Retina (tissue), 1 donor: Measurements from ENCODE around the gene FAXC.
"Not testable (repeated sequence)": the region's sequence is repeated elsewhere in the genome, so short reads cannot be mapped to it uniquely, and the experiment has no call there.

Experiments
- DNase-seq: peaks from one replicate; pipeline ENCODE4 v3.0.0-alpha.2; 2016

Gene FAXC

DNA sequence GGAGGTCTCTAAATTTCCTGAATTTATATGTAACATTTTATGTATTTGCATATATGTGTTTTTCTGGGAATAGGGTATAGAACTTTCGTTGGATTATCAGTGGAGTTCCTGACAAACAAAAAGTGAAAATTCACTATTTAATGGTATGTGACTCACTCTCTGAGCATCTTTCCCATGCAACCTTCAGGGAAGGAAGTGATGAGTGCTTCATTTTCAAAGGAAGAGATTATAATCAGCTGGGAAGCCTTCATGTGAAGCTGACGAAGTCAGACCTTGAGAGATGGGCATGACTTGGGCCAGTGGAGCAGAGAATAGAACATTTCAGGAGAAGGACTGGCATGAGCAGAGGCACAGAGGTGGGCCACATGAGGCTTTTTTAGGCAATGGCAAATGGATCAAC lies 72.7 kb downstream of the FAXC start:
- no peak for DNase-seq

DNA sequence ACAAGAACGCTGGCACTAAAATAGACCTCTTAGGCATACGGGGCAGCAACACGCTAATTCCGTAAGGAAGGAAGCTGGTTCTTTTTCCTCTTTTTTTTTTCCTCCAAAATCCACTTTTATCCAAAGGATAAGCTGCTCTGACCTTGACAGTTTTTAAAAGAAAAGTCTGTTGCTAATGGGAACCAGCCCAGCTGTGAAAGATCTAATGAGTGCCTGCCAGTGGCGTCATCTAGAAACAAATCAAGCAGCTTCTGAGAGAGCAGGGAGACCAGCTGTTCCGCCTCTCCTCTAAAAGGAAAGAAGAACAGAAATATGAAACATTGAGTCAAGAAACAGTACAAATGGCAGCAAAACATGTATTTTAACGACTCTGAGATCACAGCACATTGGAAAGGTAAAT lies 78.6 kb downstream of the FAXC start:
- peak; percentile 16 for DNase-seq

DNA sequence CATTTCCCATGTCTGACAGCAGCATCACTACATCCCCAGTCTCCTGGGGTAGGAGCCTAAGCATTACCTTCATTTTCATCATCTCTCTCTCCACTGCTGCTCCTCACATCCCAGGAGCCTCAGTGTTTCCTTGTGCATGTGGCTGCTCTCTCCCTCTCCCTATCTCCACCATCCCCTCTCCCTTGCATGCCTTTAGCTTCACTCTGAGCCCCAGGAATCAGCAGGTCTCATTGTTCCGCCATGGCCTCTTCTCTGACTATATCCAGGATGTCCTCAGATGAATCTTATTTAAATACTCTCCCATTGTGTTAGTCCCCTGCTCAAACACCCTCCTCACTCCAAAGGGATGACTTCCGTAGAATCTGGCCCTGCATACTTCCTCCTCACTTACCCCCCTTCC lies 79.4 kb downstream of the FAXC start:
- no peak for DNase-seq

DNA sequence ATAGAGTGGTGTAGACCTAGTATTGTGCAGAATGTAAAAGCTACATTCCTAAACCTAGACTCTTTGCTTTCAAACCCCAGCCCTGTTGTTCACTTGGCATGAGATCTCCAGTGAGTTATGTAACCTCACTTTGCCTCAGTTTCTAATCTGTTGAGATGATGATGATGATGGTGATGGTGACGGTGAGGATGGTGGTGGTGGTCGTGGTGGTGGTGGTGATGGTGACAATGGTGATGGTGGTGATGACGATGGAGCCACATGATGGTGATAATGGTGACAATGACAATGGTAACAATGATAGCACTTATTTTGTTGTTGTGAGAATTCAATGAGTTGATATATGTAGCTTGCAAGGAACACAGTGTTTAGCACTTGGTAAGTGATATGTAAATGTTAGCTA lies 80.3 kb downstream of the FAXC start:
- DNase-seq = no peak

DNA sequence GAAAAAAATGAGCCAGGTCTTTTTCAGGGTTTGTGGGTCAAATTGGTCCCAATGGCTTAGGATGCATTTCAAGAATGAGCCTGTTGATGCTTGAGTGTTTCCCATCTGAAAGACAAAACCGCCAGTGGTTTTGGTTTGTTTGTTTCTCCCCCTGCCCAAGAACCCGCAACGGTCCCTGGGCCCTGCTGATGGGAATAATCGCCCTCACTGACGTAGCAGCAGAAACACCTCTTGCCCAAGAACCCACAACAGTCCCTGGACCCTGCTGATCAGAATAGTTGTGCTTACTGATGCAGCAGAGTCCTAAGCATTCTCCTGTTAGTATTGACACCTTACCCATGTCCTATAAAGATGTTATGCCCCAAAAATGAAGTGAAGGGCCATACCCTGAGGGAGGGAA lies 82.5 kb downstream of the FAXC start:
- not testable (repeated sequence) for DNase-seq

DNA sequence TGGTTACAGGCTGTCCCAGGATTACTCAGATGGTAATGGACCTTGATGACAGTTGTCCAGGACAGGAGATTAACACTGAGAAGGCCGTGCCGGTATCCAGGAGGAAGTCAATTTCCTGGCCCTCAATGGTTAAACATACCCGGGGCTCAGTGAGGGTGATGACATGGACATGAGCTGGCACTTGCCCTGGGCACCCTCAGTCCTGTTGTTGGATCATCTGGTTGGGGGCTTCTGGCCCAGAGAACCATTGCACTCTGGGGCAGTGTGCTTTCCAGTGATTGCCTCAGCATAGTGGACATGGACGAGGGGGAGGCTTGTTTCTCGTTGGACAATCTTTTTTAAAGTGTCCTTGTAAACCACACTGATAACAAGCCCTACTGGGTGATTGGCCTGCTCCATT lies 84.0 kb downstream of the FAXC start:
- not testable (repeated sequence) for DNase-seq

DNA sequence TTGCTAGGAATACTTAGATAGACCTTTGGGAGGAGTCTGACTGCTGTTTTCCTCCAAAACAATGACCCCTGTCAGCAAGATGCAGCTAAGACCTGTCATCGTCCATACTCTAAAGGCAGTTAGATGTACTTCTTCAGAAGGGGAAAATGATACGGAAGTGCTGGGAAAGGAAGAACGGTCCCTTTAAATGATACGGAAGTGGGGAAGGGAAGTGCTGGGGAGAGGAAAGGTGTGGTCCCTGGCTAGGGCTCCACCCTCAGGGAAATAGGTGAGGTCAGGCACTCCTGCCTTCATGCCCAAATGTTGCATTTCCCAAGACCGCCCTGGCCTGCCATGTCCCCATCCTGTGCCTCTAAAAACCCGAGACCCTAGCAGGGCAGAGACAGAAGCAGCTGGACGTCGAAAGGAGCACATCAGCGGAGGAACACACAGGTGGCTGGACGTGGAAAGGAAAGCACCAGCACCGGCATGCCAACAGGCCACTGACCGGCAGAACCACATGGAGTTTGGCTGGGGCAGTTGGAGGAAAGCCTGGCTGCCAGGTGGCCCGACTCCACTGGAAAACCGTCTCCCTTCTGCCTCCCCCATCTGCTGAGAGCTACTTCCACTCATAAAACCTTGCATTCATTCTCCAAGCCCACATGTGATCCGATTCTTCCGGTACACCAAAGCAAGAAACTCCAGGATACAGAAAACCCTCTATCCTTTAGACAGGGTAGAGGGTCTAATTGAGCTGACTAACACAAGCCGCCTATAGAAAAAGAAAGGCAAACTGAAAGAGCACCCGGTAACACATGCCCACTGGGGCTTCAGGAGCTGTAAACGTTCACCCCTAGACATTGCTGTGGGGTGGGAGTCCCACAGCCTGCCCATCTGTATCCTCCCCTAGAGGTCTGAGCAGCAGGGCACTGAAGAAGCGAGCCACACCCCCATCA lies 94.6 kb downstream of the FAXC start:
- no peak for DNase-seq

DNA sequence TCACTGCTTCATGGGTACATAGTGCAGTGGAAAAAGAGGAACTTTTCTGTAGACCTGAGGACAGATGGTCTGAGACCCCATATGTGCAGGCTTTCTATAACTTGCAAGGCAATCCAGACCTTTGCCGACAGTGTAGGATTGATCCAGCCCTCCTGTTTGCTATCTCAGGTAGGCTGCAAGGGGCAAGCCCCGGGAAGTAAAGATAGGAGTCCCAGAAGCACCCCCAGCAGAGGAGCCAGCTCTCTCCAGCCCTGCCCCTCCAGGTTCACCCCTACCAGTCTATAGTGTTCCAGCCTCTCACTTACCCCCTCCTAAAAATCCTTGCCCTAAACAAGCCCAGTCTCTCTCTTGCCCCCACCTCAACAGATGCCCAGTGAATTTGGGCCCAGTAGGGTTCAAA lies 96.2 kb downstream of the FAXC start:
- DNase-seq = no peak

DNA sequence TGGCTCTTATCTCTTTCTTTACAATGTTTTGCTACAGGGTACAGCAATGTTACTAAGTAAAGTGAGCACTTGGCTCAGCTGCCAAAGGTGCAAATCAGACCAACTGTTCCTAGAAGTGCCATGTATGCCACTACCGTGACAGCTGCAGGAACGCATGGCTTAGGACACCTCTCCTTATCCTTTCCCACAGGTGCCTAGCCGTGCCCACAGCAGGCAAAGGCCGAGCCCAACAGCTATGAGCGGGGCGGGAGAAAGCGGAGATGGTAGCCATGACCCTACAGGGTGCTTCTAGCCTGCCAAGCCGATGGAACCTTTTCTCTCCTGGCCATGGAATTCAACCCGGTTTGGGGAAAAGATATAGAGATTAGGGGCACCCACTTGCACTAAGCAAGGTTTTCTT lies 97.1 kb downstream of the FAXC start:
- DNase-seq = no peak

DNA sequence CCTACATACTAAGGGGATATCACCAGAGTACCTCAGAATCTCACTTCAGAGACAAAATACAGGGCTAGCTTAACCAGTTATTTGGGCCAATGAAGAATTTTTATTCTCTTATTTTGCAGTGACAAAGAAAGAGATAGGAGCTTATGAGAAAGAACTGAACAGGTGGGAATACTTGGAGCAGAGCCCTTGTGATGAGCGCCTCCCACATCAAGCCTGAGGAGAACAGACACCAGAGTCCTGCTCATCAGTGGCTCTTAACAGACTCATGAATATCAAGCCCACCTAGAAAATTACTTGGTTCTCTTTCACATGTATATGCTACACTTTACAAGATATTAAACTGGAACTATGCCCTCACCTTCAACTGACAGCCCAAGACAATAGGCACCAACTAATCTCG lies 99.0 kb downstream of the FAXC start:
- no peak for DNase-seq

DNA sequence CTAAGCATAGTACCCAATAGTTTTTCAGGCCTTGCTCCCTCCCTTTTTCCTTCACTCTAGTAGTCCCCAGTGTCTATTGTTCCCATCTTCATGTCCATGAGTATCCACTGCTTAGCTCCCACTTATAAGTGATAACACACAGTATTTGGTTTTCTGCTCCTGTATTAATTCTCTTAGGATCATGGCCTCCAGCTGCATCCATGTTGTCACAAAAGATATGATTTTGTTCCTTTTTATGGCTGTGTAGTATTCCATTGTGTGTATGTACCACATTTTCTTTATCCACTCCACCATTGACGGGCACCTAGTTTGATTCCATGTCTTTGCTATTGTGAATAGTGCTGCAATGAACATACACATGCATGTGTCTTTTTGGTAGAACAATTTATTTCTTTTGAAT lies 102.9 kb downstream of the FAXC start:
- no peak for DNase-seq

DNA sequence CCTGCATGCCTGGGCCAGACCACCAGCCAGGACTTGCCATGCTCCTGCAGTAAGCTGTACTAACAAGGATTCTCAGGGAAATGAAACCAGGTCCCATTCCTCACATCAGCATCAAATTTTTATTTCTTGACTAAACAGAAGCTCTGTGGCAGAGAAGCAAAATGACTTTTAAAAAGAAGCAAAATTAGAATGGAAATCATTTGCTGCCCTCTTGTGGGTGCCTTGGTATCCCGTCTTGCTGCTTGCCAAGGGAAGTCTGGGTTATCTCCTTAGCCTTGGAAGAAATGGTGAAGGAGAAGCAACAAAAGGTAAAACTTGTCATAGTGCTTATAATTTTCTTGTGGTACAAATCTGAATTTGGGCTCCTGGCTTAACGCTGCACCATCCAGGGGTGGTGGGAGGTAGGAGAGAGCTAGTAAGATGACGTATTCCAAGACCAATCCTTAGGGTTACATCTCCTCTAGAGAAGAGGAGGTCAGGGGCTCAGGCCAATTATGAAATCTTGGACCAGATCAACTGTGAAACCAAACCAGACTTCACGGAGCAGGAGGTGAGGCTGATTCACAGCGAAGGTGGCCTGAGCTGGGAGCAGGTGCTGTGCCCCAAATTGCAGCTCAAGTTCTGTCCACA lies 107.5 kb downstream of the FAXC start:
- DNase-seq = peak; percentile 55

DNA sequence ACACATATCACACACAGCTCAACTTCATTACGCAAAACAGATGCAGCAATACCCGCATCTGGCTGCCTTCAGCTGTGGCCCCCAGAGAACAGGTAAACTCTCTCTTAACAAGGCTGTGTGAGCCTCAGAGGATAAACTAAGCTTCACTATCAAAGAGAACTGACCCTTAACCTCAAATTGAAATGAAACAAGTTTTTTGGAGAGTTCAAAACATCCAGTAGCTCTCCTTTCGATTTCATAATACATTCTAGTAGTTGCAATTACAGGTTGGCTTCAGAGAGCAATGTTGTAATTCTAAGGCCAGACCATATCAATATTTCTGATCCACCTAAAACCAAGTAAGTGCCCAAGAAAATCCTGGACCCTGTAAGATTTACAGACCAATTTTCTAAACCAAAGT lies 113.5 kb downstream of the FAXC start:
- DNase-seq = no peak

DNA sequence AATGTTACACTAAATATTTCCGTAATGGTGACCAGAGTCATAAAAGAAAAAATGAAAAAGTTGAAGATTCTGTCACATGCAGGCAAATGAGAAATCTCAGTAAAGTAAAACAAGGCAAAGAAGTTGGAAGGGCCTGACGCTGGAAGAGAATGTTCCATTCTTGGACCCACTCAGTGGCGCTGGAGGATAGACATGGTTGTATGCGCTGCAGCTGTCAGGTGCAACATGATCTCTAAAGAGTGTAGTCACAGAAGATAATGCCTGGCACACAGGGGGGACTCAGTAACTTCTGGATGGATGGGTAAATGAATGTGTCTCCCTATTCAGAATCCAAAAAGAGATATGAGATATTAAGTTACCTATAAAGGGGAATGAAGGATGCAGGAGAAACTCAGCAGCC lies 116.3 kb downstream of the FAXC start:
- DNase-seq = no peak

DNA sequence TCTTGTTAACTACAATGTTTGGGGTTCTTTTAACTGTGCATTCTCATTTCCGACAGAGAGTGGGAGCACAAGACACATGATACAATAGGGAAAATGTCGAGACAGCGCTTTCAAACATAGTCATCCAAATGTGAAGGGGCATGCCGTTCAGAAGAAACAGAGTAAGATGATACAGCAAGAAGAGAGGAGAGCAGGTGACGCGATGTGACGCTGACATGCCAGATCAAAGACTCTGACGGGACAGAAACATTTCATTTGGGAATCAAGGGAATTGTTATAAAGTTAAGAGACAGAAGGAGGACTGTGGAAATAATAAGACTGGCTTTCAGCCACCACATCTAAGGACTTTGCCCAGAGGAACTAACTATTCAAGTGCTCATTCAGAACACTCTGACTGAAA lies 117.4 kb downstream of the FAXC start:
- DNase-seq = no peak

DNA sequence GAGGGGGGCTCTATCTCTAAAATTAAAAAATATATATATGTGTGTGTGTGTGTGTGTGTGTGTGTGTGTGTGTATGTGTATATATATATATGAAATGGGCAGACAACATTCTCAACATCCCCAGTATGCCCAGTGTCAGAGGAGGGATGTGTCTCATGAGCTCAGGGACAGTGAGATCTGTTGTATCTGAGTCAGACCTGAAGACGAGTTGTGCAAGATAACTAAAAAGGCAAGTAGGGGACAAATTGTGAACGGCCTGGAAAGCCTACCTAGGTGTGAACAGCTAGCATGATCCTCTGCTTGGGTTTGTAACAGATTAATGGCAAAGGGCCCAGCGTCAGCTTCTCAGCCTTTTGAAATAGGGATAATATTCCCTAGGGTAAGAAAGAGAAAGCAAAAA lies 124.3 kb downstream of the FAXC start:
- no peak for DNase-seq
